EL (cell line): Measurements from ENCODE around the gene EME2.
A peak's percentile ranks its signal among the peaks of the same experiment; 100 is the strongest.

ENCODE experiments used
- DNase-seq: peaks from one replicate; pipeline ENCODE4 v3.0.0-alpha.2; 2016

The EME2 gene

GRCh38 chr16:1779741-1780676 lies 7.4 kb downstream of the EME2 start:
- DNase-seq = no peak

GRCh38 chr16:1780677-1781072 lies 8.1 kb downstream of the EME2 start:
- no peak for DNase-seq

- no peak for DNase-seq
Observed at GRCh38 chr16:1781254-1781653, 8.6 kb downstream of the EME2 start.

GRCh38 chr16:1781758-1782407 lies 9.3 kb downstream of the EME2 start:
- peak; percentile 22 for DNase-seq

GRCh38 chr16:1782408-1783264 lies 10.0 kb downstream of the EME2 start, which contains the start of the genes NUBP2 and SPSB3:
Gene NUBP2, plus strand, starts transcription at chr16:1782960. Its CDS starts 61 bp downstream, at chr16:1783021.
Gene SPSB3, minus strand, starts transcription at chr16:1782571. Its CDS starts 1,088 bp downstream, at chr16:1781483.
- DNase-seq = peak; percentile 100

- no peak for DNase-seq
Observed at GRCh38 chr16:1784977-1785845, 12.6 kb downstream of the EME2 start.

- no peak for DNase-seq
Observed at GRCh38 chr16:1785846-1786170, 13.2 kb downstream of the EME2 start.

GRCh38 chr16:1786242-1787055 lies 13.8 kb downstream of the EME2 start:
- no peak for DNase-seq

- no peak for DNase-seq
Observed at GRCh38 chr16:1787056-1787321, 14.4 kb downstream of the EME2 start.

- DNase-seq = no peak
Observed at GRCh38 chr16:1787322-1788094, 14.9 kb downstream of the EME2 start.

GRCh38 chr16:1788095-1788707 lies 15.6 kb downstream of the EME2 start:
- no peak for DNase-seq

- DNase-seq = no peak
Observed at GRCh38 chr16:1788708-1789100, 16.1 kb downstream of the EME2 start.

- DNase-seq = no peak
Observed at GRCh38 chr16:1789643-1790045, 17.0 kb downstream of the EME2 start.

GRCh38 chr16:1790261-1790610 lies 17.6 kb downstream of the EME2 start:
- DNase-seq = no peak

GRCh38 chr16:1790611-1791255 lies 18.1 kb downstream of the EME2 start:
- no peak for DNase-seq

- no peak for DNase-seq
Observed at GRCh38 chr16:1791256-1791942, 18.8 kb downstream of the EME2 start.

- DNase-seq = no peak
Observed at GRCh38 chr16:1791943-1792812, 19.6 kb downstream of the EME2 start.
